GM21737 (cell line): Measurements from ENCODE around the gene MEMO1.
"Not testable (repeated sequence)": the region's sequence is repeated elsewhere in the genome, so short reads cannot be mapped to it uniquely, and the experiment has no call there.

Experiments
- ATAC-seq: cut with Tn5 transposase; IDR thresholded peaks from one replicate; pipeline ENCODE4 v1.9.1; 2021; ENCODE audit warnings: mild to moderate bottlenecking, moderate library complexity; ENCODE audit not compliant: unreplicated experiment

Gene MEMO1

DNA sequence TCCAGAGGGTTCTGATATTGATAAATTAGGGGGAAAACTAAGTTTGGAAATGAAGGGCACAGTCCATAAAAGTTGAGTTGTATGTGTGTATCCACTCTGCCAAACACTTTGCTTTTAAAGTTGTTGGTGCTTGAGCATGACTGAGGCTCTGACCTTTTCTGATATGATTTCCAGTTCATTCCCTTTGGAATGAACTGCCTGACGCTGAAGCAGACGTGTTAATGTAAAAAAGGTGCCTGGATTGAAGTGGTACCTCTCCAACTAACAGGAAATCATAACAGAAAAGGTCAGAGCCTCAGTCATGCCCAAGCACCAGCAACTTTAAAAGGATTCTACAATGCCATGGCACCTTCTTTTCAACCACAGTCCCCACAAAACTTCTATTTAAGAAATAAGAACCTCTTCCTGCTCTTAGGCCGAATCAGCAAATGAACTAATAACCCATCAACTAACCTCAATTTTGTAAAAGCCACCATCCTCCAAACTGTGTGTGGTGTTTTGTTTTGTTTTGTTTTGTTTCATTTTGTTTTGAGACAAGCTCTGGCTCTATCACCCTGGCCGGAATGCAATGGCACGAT, 52.6 kb downstream of the MEMO1 start:
- no peak for ATAC-seq

DNA sequence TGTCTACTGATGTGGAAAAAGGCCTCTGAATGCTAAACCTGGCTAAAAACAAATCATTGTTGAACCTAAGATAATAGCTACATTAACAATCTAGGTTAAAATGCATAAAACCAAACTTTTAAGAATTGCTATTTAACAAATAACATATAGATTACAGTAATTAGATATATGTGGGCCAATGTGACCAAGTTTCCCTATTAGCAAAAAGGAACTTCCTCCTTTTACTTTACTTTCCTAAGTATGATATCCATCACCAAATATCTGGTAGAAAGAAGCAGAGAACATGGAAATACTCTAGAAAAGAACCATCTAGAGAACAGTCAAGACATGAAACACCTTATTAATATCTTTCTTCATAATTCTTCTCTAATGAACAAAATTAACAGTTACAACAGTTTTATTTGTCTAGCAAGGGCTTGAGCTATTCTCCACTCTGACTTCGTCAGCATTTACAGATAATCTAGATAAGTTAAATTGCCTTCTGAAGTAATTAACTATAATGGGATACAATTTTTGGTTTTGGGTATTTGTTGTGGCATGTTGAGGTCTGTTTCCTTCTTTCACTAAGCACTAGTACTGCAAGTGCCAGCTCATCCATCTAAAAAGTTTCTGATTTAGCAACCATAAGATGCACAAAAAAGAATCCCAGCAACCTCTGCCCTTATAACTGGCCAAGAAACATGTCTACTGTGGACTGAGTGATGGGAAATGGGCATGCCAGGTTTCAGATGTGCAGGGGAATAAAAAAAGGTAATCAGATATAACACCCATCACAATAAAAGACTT, 53.3 kb downstream of the MEMO1 start:
- ATAC-seq = no peak

DNA sequence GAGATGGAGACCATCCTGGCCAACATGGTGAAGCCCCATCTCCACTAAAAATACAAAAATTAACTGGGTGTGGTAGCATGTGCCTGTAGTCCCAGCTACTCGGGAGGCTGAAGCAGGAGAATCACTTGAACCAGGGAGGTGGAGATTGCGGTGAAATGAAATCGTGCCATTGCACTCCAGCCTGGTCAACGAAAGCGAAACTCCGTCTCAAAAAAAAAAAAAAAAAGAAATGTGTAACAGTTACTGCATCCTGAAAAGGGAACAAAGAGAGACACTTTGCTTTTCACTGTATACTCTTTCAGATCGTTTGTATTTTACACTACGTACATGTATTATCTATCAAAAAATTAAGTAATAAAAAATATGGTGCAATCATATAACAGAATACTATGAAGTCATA, 53.9 kb downstream of the MEMO1 start:
- ATAC-seq = not testable (repeated sequence)

DNA sequence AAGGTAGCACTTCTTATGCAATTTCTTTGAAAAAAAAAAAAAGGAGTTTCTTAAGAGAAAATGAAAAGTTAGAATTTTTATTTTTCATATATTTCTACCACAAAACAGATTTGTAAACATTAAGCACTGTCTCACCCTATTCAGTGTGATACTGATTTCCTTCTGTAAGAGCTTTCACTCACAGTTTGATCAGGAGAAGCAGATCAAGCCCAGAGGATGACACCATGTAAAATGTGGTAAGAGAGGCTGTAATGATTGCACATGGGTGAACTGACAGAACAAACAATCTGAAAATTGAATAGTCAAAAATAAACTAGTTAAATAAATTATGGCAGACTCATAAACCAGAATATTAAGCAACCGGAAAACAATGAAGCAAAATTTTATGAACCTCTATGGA, 54.5 kb downstream of the MEMO1 start:
- ATAC-seq = no peak

DNA sequence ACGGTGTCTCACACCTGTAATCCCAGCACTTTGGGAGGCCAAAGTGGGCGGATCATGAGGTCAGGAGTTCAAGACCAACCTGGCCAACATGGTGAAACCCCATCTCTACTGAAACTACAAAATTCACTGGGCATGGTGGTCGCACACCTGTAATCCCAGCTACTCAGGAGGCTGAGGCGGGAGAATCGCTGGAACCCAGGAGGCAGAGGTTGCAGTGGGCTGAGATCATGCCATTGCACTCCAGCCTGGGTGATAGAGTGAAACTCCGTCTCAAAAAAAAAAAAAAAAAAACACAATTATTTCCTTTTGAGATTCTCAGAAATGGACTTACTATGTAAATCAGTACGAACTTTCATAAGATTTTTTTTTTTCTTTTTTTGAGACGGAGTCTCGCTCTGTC, 57.7 kb downstream of the MEMO1 start:
- ATAC-seq = not testable (repeated sequence)

DNA sequence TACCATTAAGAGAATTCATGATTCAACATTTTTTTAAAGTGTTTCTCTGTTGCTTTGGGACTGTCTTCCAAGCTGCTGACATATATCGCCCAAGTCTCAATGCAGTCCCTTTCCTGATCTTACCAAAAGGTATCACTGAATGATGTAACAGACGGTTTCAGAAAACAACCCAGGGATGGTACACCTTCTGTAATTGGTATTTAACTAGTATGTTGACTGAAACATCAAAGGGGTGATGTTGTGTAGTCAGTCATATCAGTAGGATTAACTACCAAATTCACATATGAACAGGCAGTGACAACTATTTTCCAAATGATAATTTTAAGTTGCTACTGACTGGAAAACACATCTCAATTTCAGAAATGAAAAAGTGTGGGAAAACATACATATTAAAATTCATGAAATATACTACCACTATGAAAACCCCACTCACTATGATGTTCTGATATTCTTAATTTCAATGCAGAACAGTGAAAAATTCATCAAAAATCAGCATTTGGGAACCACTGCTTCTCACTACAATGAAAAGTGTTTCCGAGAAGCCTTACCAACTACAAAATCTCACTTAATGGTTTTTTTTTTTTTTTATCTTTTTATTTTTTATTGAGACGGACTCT, 59.8 kb downstream of the MEMO1 start:
- ATAC-seq = no peak

DNA sequence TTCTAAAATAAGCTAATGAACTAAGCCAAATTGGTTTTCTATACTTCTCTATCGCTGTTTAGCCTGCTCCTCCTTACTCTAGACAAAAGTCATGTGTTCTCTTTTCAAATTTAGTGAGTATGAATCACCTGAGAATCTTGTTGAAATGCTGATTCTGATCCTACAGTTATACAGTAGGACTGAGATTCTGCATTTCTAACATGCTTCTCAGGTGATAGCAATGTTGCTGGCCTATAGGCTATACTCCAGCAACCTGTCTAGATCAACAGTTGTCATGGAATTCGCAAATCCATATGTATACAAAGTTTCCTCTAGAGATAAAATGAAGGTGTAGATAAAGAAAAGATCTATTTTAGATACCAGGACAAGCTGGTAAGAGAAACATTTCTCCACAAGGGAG, 62.9 kb downstream of the MEMO1 start:
- no peak for ATAC-seq

DNA sequence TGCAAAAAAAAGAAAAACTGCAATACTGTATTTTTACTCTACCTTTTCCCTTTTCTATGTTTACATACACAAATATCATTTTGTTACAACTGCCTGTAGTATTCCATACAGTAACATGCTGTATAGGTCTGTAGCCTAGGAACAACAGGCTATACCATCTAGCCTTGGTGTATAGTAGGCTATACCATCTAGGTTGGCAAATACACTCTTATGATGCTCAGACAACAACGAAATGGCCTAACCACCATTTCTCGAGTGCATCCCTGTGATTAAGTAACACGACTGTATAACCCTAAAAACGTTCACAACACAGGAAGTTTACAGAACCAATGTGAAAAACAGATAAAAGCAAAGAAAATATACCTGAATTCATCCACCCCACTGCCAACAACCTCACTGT, 64.0 kb downstream of the MEMO1 start:
- ATAC-seq = no peak

DNA sequence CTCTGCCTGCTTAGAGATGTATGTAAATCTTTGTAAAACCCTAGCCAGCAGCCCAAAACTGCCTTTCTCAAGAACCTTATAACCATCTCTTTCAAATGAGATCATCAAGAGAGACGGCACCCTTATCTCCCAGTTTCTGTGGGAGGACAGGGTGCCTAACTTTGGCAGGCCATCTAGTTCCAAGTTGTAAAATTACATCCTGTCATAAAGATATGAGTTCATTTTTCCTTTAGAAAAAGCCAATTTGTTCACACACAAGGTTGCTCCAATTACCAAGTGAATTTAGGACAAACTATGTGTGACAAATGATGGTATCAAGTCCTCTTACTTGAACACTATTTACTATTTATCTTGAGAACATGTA, 65.3 kb downstream of the MEMO1 start:
- no peak for ATAC-seq

DNA sequence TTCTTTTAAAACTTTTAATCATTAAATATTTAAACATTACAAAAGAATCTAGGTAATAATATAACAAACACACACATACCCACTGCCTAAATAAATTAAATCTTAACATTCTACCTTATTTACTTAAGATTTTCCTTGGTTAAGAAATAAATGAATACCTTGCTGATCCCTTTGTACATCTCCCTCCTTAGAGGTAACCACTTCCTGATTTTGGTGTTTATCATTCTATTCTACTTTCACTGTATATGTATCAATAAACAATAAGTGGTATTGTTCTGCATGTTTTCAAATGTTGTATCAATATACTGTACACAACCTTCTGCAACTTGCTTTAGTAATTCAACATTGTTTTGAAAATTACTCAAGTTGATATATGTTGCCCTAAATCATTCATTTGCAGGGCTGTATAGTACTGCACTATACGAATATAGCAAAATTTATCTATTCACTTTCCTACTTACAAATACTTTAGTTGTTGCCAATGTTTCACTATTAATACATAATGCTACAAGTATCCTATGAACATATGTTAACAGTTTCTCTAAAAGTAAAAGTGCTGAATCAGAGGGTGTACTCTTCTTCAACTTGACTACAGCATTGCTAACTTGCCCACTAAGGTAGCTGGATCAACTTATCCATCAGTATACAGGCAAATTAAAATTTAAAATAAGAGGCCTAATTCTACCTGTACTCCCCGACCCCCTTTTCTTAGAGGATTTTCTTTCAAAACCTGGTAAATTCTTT, 65.8 kb downstream of the MEMO1 start:
- no peak for ATAC-seq

DNA sequence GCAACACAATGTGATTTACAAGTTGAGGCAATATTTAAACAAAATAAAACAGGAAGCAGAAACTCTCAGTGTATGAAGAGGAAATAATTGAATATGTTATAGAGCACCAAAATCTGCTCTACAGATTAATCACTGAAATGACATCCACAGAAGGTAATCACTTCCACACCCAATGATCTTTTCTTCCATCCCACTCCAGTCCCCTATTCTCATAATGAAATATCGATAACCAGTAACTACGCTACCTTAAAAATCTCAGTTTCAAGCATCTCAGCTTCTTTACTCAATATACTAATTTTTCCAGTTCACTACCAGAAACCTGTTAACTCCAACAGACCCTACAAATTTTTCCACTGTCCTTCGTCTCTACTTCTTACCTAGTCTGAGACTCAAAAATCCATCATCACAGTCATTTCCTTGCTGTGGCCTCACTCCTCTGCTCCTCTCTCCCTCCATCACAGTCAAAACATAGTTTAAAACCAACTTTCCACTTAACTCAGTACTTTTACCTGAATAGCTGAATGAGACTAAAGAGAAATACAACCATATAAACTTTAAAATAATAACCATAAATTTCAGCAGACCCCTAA, 67.1 kb downstream of the MEMO1 start:
- ATAC-seq = no peak

DNA sequence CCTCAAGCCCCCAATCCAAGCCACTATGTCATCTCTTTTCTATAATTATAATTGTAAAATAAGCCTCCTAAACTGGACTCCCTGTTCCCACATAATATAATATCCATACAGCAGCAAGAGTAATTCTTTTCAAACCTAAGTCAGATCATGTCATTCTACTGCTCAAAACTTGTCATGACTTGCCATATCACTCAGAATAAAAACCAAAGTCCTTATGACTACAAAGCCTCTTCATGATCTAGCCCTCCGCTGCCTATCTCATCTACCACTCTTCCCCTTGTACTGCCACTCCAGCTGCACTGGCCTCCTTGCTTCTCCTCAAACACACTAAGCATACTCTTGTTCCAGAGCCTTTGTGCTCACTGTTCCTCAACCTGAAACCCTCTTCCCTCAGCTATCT, 69.9 kb downstream of the MEMO1 start:
- ATAC-seq = no peak

DNA sequence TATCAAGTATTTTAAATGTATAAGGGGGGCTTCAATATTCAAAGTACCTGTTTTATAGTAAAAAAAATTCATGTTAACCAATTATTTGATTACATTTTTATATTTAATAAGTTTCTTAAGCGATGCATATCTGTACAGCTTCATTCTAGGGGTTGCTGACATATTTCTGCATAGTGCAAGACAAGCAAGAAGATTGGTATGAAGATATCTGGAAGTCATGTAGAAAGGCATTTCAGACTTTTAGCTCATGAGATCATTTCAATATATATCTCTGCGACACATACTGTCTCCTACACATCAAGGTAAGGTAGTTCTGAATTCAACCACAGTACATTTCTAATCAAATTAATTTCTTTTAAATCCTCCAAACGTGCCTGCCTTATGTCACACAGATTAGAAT, 73.1 kb downstream of the MEMO1 start:
- ATAC-seq = no peak

DNA sequence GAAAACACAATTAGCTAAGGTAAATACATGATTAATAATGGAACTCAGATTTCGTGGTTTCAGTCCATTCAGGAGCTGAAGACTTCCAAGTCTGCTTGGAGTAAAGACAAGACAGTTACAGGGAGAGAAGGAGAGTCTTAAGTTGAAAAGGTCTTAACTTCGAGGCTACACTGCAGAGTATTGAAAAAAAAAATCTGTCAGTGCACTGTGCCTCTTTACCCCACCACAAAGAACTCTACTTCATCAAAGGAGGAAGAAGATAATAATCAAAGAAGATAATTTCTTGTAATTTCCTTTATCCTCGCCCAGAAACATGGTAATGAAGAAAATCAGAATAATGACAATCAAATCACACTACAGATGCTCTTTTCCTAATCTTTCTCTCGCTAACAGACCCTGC, 75.4 kb downstream of the MEMO1 start:
- ATAC-seq = no peak

DNA sequence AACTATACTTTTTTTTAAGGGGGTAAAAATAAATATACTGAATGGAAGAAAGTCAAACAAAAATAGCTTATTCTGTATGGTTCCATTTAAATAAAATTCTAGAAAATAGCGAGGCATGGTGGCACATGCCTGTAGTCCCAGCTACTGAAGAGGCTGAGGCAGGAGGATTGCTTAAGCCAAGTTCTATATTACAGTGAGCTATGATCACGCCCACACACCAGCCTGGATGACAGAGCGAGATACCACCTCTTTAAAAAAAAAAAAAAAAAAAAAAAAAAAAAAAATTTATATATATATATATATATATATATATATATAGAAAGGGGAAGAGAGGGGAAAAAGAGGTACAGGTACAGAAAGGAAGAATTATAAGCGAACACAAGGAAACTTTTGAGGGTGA, 77.7 kb downstream of the MEMO1 start:
- ATAC-seq = no peak

DNA sequence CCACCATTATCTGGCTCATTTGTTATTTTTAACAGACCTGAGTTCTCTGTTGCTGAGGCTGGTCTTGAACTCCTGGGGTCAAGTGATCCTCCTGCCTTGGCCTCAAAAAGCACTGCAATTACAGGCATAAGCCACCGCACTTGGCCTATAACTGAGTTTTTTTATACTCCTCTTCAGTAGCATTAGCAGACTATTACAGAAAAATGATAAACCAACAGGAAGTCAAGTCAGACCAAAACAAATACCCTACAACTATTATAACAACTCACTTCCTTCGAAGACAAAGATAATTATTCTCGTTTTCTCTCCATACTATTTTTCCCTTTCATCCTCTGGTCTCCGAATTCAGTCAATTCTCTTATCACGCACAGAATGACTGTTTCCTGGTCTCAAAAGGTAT, 78.2 kb downstream of the MEMO1 start:
- no peak for ATAC-seq

DNA sequence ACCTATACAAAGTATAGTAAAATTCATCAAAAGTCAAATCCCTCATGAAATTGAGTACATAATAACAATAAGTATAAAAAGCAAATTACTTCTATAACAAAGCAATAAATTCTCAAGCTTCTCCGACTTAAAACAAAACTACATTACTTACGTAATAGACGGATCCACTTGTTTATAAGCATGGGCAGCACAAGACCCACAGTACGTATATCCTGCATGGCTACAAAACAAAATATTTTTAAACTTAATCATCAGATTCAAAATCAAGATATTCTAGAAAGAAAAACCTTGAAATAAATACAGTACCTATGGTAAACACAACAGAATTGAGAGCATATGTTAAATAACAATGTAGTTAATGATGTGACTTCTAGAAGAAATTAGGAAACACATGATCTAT, 78.9 kb downstream of the MEMO1 start:
- ATAC-seq = no peak

DNA sequence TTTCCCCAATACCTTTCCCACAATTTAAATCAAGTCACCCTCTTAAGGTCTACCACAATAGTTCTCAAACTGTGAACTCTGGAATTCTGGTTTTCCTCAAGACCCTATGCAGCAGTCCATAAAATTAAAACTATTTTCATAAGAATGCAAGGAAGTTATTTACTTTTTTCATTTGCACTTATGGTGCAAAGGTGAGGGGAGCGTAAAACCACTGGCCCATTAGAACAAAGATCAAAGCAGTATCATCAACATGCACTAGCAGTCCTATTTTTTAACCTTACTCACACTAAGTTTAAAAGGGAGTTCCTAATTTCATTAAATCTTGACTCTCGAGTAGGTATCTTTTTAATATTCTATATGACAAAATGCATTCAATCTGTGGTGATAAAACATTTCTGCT, 85.3 kb downstream of the MEMO1 start:
- ATAC-seq = no peak

DNA sequence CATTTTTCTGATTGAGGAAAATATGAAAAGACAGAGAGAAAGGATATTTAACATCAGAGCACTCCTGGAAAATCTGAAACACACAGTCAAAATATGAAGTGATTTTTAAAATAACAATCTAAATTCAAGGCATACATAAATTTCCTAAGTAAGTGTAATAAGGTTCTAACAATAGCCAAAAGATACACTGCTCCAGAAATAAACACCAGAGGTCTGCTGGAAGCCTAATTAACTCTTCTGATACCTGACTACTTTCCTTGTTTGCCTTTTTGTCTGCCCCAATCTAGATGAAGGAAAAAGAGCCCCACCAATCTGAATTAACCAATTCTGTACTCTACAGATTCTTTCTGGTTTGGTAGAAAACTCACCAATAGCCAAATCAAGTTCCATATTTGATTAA, 87.1 kb downstream of the MEMO1 start:
- no peak for ATAC-seq

DNA sequence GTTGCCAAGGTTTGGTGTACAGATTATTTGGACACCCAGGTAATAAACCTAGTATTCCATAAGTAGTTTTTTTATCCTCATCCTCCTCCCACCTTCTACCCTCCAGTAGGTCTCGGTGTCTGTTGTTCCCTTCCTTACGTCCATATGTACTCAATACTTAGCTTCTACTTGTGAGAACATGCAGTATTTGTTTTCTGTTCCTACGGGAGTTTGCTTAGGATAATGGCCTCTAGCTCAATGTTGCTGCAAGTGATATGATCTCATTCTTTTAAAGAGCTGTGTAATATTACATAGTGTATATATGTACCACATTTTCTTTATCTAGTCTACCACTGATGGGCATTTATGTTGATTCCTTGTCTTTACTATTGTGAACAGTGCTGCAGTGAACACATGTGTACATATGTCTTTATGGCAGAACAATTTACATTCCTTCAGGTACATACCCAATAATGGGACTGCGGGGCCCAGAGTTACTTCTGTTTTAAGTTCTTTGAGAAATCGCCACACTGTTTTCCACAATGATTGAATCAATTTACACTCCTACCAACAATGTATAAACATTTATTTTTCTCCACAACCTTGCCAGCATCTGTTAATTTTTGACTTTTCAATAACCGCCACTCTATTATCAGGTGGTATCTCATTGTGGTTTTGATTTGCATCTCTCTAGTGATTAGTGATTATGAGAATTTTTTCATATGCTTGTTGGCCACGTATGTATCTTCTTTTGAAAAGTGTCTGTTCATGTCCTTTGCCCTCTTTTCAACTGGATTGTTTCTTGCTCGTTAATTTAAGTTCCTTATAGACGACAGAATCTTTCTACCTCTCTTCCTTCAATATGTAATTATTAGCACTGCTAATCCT, 88.0 kb downstream of the MEMO1 start:
- no peak for ATAC-seq

DNA sequence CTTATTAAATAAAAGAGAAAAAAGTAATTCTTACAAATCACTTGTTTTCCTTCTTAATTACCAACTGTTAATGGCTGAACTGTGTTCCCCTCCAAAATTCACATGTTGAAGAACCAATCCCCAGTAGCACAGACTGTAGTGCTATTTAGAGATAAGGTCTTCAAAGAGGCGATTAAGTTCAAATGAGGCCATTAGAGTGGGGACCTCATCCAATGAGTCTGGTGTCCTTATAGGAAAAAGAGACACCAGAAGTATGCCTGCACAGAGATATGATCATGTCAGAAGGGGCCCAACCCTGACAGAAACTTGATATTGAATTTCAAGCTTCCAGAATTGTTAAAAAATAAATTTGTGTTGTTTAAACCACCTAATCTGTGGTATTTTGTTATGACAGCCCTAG, 89.8 kb downstream of the MEMO1 start:
- no peak for ATAC-seq
